ENCODE data around the gene DMD.
"Not testable (repeated sequence)": the region's sequence is repeated elsewhere in the genome, so short reads cannot be mapped to it uniquely, and the experiment has no call there.

The DMD gene

DNA sequence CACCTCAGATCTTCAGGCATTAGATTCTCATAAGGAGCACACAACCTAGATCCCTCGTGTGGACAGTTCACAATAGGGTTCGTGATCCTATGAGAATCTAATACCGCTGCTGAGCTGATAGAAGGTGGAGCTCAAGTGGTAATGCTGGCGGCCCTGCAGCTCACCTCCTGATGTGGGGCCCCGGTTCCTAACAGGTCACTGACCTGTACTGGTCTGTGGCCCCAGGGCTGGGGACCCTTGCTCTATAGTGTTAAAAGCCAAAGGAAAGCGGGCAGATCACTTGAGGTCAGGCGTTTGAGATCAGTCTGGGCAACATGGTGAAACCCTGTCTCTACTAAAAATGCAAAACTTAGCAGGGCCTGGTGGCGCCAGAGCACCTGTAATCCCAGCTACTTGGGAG lies 1092.5 kb downstream of the DMD start:
- in situ Hi-C loops (cut with HindIII; ENCODE audit: low sequenced_read_pairs): no loop called here

DNA sequence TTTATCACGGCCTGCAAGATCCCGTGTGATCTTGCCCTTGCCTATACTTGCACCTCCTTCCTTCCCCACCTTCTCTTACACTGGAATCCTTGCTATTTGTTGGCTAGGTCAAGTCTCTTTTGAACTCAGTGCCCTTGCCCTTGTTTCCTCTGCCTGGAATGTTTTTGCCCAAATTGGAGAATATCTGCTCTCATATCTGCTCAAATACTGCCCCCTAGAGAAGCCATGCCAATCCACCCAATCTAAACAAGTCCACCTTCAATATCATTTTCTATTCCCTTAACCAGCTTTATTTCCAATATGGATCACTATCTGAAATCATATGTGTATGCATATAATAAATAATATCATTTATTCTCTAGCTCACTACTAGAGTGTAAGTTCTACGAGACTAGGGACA lies 1095.3 kb downstream of the DMD start:
- in situ Hi-C loops (cut with HindIII; ENCODE audit: low sequenced_read_pairs): no loop called here

DNA sequence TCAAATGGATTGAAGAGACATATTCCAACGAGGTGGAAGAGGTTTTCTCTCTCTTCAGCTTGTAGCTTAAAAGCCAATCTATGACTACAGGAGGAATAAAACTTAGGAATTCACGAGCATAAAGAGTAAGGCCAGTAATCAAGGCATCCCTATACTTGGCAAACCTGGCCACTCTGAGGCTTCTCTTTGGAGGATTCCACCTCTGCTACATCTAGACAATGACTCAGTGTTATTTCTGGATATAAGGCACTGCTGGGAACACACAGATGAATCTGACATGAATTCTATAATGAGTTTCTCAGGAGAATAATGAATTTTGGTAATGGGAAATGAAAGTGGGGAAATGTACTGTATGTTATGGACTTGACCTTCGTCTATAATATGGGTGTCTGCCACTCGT lies 1123.7 kb downstream of the DMD start:
- in situ Hi-C loops (cut with HindIII; ENCODE audit: low sequenced_read_pairs): no loop called here

DNA sequence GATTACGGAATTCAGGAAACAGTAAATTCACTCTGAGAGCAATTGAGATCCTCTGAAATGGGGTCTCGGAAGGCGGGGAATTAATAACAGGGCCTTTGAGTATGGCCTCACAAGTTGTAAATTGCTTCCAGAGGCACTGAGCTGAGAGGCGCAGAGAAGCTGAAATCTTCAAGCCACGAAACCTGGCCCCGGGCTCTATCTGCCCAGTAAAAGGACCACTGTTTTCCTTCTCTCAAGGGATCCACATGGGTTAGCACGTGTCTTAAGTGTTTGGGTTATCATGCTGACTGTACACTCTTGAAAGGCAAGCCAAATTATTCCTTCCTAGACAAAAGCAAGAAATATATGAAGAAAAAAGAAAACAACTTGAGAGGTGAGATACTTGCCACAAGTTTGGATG lies 1126.6 kb downstream of the DMD start:
- in situ Hi-C loops (cut with HindIII; ENCODE audit: low sequenced_read_pairs): no loop called here

DNA sequence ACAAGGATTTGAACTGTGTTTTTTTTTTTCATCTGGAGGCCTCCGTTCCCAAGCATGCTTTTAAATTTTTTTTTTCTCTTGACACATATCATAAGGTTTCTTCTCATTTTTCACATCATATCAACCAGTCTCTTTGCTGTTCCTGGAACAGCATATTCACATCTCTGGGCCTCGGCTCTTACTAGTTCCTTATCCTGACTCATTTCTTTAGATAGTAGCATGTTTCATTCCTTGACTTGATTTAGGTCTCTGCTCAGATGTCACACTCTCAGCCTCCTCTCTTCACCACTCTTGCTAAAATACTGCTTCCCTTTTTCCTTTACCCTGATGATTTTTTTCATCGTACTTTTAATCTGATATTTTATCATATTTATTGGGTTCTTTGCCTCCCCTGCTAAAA lies 1163.1 kb downstream of the DMD start:
- in situ Hi-C loops (cut with HindIII; ENCODE audit: low sequenced_read_pairs): no loop called here

DNA sequence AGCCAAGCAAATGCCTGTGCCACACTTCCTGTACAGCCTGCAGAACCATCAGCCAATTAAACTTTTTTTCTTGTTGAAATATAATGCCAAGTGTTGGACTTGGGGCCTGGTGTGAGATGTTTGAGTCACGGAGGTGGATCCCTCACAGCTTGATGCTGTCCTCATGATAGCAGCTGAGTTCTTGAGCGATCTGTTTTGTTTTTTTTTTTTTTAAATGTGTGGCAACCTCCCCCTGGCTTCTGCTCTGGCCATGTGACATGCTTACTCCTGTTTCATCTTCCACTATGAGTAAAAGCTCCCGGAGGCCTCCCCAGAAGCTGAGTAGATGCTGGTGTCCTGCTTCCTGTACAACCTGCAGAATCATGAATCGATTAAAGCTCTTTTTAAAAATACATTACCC lies 1166.2 kb downstream of the DMD start:
- in situ Hi-C loops (cut with HindIII; ENCODE audit: low sequenced_read_pairs): no loop called here

DNA sequence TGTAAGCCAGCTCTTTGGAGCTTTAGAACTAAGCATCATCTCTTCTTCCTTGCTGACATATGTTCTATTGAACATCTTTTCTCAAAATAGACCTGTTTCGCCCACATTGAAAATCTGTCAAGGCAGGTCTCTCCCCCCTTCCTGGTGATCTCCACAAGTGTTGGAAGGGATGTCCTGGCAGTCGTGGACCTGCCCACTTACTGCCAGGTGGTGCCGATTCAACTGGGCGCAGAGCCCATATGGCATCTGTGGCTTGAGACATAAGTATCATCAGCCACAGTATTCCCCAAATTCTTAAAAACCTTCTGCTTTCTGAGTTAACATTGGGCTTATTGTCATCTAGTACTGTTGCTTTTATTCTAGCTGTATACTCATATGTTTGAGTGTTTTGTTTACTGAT lies 1170.2 kb downstream of the DMD start:
- in situ Hi-C loops (cut with HindIII; ENCODE audit: low sequenced_read_pairs): no loop called here

- in situ Hi-C loops (cut with HindIII; ENCODE audit: low sequenced_read_pairs): no loop called here
These were observed 1184.6 kb downstream of the DMD start for GRCh38 chrX:32026772-32027171.

- in situ Hi-C loops (cut with HindIII; ENCODE audit: low sequenced_read_pairs): no loop called here
These were observed 1187.3 kb downstream of the DMD start for GRCh38 chrX:32024072-32024471.

- in situ Hi-C loops (cut with HindIII; ENCODE audit: low sequenced_read_pairs): no loop called here
These were observed 1195.2 kb downstream of the DMD start for GRCh38 chrX:32016195-32016594.

DNA sequence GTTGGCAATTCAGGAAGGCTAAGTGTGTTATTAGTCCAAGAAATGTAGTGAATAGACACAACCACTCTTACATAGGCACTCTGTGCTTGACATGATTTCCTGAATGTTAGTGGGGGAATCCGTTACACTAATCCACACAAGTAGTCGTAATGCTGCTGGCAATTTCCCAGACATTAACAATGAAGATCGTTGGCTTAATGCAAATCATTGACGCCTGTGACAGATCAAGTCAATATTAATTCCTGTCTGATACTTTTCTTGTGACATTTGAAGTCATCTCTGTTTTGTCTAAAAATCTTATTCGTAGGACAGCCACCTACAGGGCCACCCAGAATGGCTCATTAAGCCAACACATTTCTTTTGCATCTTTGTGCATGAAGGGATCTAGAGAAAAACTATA lies 1200.4 kb downstream of the DMD start:
- in situ Hi-C loops (cut with HindIII; ENCODE audit: low sequenced_read_pairs): no loop called here

DNA sequence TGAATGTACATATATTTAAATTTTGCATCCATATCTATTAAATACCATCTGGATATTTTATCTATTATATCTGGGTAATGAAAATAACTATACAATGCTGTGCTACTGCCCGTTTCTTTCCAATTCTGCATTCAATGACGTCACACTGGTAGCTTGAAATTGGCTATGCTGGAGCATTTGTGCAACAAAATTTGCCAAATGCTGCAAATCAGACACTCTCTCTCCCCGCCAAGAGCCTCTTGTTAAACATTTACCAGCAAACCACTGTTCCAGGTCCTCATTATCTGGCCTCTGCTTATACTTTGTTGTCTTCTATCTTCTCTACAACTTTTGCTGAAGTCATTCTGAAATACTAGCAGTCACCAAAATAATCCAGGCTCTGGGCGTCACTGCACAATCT lies 1201.1 kb downstream of the DMD start:
- in situ Hi-C loops (cut with HindIII; ENCODE audit: low sequenced_read_pairs): no loop called here

DNA sequence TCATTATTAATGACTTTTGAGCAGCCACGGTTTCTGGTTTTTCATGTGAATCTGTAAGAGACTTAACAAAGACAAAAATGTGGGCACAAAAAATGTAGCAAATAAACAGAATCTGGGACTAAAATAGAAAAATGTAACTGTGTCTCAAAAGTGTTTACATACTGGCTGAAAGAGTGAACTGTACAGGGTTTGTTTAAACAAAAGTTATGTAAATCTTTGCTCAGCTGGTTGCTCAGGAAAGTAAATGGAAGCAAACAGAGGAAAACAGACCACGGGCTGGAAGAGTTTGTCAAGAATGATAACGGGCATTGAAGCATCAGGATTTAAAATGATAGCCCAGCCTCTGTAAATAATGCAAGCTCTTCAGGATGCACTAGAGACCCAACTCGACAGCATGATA lies 1217.7 kb downstream of the DMD start:
- in situ Hi-C loops (cut with HindIII; ENCODE audit: low sequenced_read_pairs): no loop called here

GRCh38 chrX:31988975-31989374 lies 1222.4 kb downstream of the DMD start:
- in situ Hi-C loops (cut with HindIII; ENCODE audit: low sequenced_read_pairs): no loop called here

- in situ Hi-C loops (cut with HindIII; ENCODE audit: low sequenced_read_pairs): no loop called here
These were observed 1229.7 kb downstream of the DMD start for GRCh38 chrX:31981546-31982062.

- in situ Hi-C loops (cut with HindIII; ENCODE audit: low sequenced_read_pairs): no loop called here
These were observed 1241.6 kb downstream of the DMD start for GRCh38 chrX:31969714-31970113.

DNA sequence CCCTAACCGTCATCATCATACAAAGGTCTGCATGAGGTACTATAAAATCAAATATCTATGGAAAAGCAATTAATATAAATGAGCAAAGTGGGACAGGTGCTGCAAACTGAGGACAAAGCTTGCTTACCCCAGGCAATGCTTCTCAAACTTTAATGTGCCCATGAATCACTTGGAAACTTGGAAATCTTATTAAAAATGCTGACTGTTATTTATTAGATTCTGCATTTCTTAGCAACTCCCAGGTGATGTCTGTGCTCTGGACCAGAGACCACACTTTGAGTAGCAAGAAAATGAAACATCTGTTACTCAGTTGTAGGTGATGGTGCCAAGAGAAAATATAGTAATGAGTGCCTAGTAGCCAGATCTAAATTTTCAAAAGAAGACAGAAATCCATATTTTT lies 1249.1 kb downstream of the DMD start:
- in situ Hi-C loops (cut with HindIII; ENCODE audit: low sequenced_read_pairs): no loop called here

DNA sequence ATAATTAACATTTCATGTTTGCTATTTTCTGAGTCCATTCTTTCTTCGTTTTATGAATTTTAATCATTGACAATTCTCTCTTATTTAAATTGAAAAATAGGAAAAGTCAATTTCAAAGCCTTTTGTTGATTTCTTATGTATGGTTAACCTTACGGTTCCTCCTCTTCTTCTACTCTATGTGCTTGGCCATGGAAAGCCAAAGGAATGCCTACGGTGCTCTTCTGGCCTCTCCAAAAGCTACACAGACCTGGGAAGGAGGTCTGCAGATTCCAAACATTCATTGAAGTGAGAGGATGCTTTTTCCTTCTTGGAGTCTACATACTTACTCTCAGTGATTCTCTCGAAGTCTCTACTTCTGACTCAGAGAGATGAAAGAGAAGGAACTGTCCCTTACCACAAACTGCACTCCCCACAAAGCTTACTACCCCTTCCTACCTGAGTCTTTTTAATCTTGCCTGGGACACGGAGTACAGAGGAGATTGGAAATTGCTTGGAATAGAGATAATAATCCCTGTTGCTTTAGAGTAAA lies 1276.4 kb downstream of the DMD start:
- in situ Hi-C loops (cut with HindIII; ENCODE audit: low sequenced_read_pairs): no loop called here

GRCh38 chrX:31934015-31934414 lies 1277.3 kb downstream of the DMD start:
- in situ Hi-C loops (cut with HindIII; ENCODE audit: low sequenced_read_pairs): no loop called here

- in situ Hi-C loops (cut with HindIII; ENCODE audit: low sequenced_read_pairs): no loop called here
These were observed 1278.6 kb downstream of the DMD start for GRCh38 chrX:31932769-31933168.

DNA sequence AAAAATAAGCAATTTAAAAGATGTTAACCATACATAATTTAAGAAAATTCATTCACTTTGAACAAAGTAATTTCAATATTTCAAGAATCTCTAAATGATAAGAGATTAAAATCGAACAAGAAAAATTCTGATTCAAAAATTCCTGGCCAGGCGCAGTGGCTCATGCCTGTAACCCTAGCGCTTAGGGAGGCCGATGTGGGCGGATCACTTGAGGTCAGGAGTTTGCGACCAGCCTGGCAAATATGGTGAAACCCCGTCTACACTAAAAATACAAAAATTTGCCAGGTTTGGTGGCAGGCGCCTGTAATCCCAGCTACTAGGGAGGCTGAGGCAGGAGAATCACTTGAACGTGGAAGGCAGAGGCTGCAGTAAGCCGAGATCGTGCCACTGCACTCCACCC lies 1279.0 kb downstream of the DMD start:
- in situ Hi-C loops (cut with HindIII; ENCODE audit: low sequenced_read_pairs): not testable (repeated sequence)

DNA sequence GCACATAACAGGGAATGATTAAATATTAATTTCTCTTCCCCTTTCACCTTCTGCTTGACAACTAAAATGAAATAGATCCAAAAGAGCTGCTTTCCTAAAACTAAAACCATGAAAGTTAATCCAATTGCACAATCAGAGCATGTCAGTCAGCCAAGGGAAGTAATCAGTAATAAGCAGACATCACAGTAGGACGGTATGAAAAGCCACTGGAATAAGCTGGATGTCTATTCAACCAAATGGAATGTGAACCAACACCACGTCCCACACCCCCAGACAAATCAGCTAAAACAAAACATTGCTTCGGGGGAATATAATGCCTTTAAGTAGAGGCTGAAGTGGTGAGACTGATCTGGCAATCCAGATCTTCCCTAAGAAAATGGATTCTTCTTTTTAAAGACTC lies 1280.1 kb downstream of the DMD start:
- in situ Hi-C loops (cut with HindIII; ENCODE audit: low sequenced_read_pairs): no loop called here

DNA sequence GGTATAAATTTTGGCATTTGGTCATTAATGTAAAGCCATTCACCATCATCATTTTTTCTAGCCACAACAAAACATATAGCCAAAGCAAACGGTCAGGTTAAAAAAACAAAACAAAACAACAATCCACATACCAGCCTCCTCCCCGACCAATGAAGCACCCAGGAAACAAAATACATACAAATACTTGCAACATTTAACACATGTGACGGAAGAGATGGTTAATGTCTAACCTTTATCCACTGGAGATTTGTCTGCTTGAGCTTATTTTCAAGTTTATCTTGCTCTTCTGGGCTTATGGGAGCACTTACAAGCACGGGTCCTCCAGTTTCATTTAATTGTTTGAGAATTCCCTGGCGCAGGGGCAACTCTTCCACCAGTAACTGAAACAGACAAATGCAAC lies 1282.0 kb downstream of the DMD start:
- in situ Hi-C loops (cut with HindIII; ENCODE audit: low sequenced_read_pairs): no loop called here

DNA sequence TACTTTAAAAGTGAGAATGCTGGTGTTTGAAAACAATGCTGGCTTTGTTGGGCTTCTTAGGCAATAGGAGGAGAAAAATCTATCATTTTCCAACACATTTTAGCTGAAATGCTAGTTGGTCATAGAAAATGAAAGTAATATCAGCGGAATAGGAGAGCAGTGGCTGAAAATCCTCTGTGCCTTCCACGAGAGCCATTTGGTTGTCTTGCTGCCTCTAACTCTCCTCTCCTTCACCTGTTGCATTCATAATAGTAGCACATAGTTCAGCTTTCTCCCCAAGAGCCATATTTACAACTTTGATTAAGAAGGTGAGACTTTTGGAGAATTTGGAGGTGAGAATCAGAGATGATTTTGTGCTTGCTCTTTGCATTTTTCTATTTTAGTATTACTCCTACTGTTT lies 1290.1 kb downstream of the DMD start:
- in situ Hi-C loops (cut with HindIII; ENCODE audit: low sequenced_read_pairs): no loop called here

All from DLD1 (cell line).